Measurements from ENCODE around the gene APP.

DNA sequence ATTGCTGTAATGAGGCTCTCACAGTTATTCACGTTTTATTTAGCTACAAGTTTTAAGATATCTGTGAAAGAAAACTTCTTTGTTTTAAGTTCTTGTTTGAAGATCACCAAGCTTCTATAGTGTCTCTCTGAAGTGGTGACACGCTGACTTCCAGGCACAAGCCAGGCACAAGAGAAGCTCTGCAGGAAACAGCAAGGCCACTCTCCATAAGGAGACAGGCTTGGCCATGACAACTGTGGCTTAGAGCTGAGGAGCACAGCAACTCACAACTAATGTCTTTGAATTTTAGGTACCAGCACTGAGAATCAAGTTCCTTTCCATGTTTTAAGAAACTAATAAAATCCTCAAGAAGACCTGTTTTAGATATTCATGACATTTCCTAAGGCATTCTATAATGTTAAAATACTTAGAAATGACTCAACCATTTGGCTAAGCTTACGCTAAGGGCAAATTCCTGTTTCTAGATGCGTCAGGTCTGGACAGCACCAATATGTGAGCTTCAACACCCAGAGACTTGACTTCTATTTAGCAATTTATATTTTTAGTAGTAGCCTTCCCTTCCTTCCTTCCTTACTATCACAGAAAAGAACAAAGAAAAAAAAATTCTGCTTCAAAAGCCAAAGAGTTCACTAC lies 40.2 kb downstream of the APP start:
- TF ChIP-seq EZH2 (IDR thresholded peaks at IDR 0.05; ENCODE audit: low read depth): no peak
- TF ChIP-seq, protein P1, sequence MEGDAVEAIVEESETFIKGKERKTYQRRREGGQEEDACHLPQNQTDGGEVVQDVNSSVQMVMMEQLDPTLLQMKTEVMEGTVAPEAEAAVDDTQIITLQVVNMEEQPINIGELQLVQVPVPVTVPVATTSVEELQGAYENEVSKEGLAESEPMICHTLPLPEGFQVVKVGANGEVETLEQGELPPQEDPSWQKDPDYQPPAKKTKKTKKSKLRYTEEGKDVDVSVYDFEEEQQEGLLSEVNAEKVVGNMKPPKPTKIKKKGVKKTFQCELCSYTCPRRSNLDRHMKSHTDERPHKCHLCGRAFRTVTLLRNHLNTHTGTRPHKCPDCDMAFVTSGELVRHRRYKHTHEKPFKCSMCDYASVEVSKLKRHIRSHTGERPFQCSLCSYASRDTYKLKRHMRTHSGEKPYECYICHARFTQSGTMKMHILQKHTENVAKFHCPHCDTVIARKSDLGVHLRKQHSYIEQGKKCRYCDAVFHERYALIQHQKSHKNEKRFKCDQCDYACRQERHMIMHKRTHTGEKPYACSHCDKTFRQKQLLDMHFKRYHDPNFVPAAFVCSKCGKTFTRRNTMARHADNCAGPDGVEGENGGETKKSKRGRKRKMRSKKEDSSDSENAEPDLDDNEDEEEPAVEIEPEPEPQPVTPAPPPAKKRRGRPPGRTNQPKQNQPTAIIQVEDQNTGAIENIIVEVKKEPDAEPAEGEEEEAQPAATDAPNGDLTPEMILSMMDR (conservative IDR thresholded peaks at IDR 0.05): no peak

Measured in PC-9 (cell line).